Measurements from ENCODE around the gene PAM16. TPM values are rescaled to one million over a fixed set of nuclear protein-coding genes. Genes with fewer than 3 reads are reported as not detected.
"Not testable (repeated sequence)": the region's sequence is repeated elsewhere in the genome, so short reads cannot be mapped to it uniquely, and the experiment has no call there.

Gene PAM16
- total RNA-seq, 1 experiment from 2014 or later = 104 TPM

DNA sequence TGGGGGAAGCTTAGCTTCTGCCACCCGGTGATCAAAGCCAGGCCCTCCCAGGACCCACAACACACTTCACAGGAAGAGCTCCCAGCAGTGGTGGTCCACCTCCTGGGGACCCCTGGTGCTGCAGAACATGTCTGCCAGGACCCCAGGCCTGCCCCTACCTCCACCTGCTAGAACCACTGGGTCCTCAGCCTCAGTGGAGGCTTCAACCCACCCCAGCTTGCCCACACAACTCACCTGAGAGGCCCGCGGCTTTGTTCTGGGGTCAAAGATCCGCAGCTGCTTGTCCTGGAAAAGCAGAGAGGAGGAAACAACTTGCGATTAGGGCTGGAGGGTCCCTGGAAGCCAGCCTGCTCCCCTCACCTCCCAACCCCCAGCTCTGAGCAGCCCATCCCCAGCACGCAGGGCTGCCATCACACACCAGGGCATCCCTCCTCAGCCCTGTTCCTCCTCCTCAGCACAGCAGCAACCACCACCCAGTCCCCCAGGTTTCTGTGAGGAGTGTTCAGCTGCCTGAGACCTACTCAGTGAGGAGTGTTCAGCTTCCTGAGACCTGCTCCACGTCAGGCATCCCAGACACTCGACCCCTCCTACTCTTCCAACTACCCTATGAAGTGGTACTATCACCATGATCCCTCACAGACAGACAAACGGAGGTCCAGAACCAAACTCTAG, 44.1 kb upstream of the PAM16 start:
- ATAC-seq (no peak), DNase-seq (ENCODE audit: low read depth, low spot score) (no peak)
- in situ Hi-C loops (cut with HindIII; ENCODE audit: low pct_unique_long_range_greater_than_20kb, low sequenced_read_pairs) = no loop called here
- BruUV-seq (replicated peaks) = no TSS peak
- H3K27me3 ChIP-seq (ENCODE audit: control insufficient read depth, insufficient read depth, low read length) = no peaks in the 10 kb centered on the region
- TF ChIP-seq POLR2AphosphoS5 (IDR thresholded peaks at IDR 0.05; ENCODE audit: low read depth, low read length) (no peak), SIN3A (IDR thresholded peaks at IDR 0.05; ENCODE audit: borderline replicate concordance, insufficient read depth, low read depth, low read length) (no peak), TCF7L2 (IDR thresholded peaks at IDR 0.05; ENCODE audit: low read depth, low read length) (no peak)
- TF ChIP-seq, protein P1, sequence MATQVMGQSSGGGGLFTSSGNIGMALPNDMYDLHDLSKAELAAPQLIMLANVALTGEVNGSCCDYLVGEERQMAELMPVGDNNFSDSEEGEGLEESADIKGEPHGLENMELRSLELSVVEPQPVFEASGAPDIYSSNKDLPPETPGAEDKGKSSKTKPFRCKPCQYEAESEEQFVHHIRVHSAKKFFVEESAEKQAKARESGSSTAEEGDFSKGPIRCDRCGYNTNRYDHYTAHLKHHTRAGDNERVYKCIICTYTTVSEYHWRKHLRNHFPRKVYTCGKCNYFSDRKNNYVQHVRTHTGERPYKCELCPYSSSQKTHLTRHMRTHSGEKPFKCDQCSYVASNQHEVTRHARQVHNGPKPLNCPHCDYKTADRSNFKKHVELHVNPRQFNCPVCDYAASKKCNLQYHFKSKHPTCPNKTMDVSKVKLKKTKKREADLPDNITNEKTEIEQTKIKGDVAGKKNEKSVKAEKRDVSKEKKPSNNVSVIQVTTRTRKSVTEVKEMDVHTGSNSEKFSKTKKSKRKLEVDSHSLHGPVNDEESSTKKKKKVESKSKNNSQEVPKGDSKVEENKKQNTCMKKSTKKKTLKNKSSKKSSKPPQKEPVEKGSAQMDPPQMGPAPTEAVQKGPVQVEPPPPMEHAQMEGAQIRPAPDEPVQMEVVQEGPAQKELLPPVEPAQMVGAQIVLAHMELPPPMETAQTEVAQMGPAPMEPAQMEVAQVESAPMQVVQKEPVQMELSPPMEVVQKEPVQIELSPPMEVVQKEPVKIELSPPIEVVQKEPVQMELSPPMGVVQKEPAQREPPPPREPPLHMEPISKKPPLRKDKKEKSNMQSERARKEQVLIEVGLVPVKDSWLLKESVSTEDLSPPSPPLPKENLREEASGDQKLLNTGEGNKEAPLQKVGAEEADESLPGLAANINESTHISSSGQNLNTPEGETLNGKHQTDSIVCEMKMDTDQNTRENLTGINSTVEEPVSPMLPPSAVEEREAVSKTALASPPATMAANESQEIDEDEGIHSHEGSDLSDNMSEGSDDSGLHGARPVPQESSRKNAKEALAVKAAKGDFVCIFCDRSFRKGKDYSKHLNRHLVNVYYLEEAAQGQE (IDR thresholded peaks at IDR 0.05; ENCODE audit: insufficient read depth in 1 of 2, low read depth in 2 of 2, low read length in 1 of 2) = no peak
- TF ChIP-seq, protein P2, sequence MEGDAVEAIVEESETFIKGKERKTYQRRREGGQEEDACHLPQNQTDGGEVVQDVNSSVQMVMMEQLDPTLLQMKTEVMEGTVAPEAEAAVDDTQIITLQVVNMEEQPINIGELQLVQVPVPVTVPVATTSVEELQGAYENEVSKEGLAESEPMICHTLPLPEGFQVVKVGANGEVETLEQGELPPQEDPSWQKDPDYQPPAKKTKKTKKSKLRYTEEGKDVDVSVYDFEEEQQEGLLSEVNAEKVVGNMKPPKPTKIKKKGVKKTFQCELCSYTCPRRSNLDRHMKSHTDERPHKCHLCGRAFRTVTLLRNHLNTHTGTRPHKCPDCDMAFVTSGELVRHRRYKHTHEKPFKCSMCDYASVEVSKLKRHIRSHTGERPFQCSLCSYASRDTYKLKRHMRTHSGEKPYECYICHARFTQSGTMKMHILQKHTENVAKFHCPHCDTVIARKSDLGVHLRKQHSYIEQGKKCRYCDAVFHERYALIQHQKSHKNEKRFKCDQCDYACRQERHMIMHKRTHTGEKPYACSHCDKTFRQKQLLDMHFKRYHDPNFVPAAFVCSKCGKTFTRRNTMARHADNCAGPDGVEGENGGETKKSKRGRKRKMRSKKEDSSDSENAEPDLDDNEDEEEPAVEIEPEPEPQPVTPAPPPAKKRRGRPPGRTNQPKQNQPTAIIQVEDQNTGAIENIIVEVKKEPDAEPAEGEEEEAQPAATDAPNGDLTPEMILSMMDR (IDR thresholded peaks at IDR 0.05) = no peak
- H3K4me3 ChIP-seq (ENCODE audit: low read depth in 2 of 2, low read length in 2 of 2) = no peak overlapping the region
- ChIA-PET CTCF (no interaction called here), POLR2A (no interaction called here)
- no peaks in the 10 kb centered on the region for H3K9me3 ChIP-seq (ENCODE audit: control insufficient read depth, insufficient read depth, low read depth, low read length)
- no peak overlapping the region for H3K27ac ChIP-seq (ENCODE audit: low read length)
- H3K4me1 ChIP-seq (ENCODE audit: control insufficient read depth, insufficient read depth, low read length) = peaks cover 11% of the 10 kb centered on the region
- no peaks in the 10 kb centered on the region for H3K36me3 ChIP-seq (ENCODE audit: control insufficient read depth, insufficient read depth, low read length)
- intact Hi-C loops (cut with micrococcal nuclease; ENCODE audit: unreplicated experiment) = no loop called here

DNA sequence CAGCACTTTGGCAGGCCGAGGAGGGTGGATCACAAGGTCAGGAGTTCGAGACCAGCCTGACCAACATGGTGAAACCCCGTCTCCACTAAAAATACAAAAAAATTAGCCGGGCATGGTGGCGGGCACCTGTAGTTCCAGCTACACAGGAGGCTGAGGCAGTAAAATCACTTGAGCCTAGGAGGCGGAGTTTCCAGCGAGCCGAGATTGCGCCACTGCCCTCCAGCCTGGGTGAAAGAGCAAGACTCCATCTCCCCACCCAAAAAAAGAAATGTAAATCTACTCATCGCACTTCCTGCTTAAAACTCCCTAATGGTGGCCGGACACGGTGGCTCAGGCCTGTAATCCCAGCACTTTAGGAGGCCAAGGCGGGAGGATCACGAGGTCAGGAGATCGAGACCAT, 42.7 kb upstream of the PAM16 start:
- H3K27ac ChIP-seq (ENCODE audit: low read length); H3K27me3 ChIP-seq (ENCODE audit: control insufficient read depth, insufficient read depth, low read length); POLR2A ChIA-PET; ATAC-seq; DNase-seq (ENCODE audit: low read depth, low spot score); H3K36me3 ChIP-seq (ENCODE audit: control insufficient read depth, insufficient read depth, low read length); in situ Hi-C loops (cut with HindIII; ENCODE audit: low pct_unique_long_range_greater_than_20kb, low sequenced_read_pairs); H3K9me3 ChIP-seq (ENCODE audit: control insufficient read depth, insufficient read depth, low read depth, low read length); BruUV-seq (replicated peaks); intact Hi-C loops (cut with micrococcal nuclease; ENCODE audit: unreplicated experiment); H3K4me3 ChIP-seq (ENCODE audit: low read depth in 2 of 2, low read length in 2 of 2): not testable (repeated sequence)
- CTCF ChIA-PET = interaction anchor here (0.9 to 1.0 kb wide), 2 partner anchors 9 to 16 kb away, joined by 4 read pairs; no protein-coding TSS in a partner anchor
- H3K4me1 ChIP-seq (ENCODE audit: control insufficient read depth, insufficient read depth, low read length) = peaks cover 14% of the 10 kb centered on the region

DNA sequence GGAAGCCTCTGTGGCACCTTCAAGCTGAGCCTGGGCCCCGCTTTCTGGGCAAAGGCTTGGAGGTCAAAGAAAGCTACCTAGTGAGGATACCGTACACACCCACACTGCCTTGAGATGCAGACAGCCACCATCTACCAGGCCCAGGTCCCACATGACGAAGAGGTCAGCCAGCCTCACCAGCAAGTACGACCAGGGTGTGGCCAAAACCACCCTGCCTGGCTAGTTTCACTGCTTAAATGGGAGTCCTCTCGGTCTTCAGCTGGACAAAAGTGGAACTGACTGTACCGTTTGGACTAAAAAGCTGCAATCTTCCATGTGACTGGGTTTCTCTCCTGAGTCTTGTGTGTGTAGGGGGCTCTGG, 42.1 kb upstream of the PAM16 start:
- ATAC-seq (peak; percentile 18; the same call in 1 of the 2 replicates), DNase-seq (ENCODE audit: low read depth, low spot score) (no peak)
- POLR2A ChIA-PET = no interaction called here
- BruUV-seq (replicated peaks) = no TSS peak
- H3K27me3 ChIP-seq (ENCODE audit: control insufficient read depth, insufficient read depth, low read length) = no peaks in the 10 kb centered on the region
- no peak overlapping the region for H3K4me3 ChIP-seq (ENCODE audit: low read depth in 2 of 2, low read length in 2 of 2)
- H3K36me3 ChIP-seq (ENCODE audit: control insufficient read depth, insufficient read depth, low read length) = no peaks in the 10 kb centered on the region
- peak overlapping the region; percentile 62 for H3K27ac ChIP-seq (ENCODE audit: low read length)
- CTCF ChIA-PET = interaction anchor here (0.6 to 1.0 kb wide), 3 partner anchors 10 to 53 kb away, joined by 4 to 6 read pairs (median 4); no protein-coding TSS in a partner anchor
- in situ Hi-C loops (cut with HindIII; ENCODE audit: low pct_unique_long_range_greater_than_20kb, low sequenced_read_pairs) (no loop called here), intact Hi-C loops (cut with micrococcal nuclease; ENCODE audit: unreplicated experiment) (no loop called here)
- TF ChIP-seq SIN3A (IDR thresholded peaks at IDR 0.05; ENCODE audit: borderline replicate concordance, insufficient read depth, low read depth, low read length) (no peak), POLR2AphosphoS5 (IDR thresholded peaks at IDR 0.05; ENCODE audit: low read depth, low read length) (no peak)
- TF ChIP-seq, protein P1 (IDR thresholded peaks at IDR 0.05; ENCODE audit: insufficient read depth in 1 of 2, low read depth in 2 of 2, low read length in 1 of 2) = no peak
- TF ChIP-seq, protein P2 (IDR thresholded peaks at IDR 0.05) = no peak
- H3K4me1 ChIP-seq (ENCODE audit: control insufficient read depth, insufficient read depth, low read length) = peaks cover 14% of the 10 kb centered on the region
- H3K9me3 ChIP-seq (ENCODE audit: control insufficient read depth, insufficient read depth, low read depth, low read length) = no peaks in the 10 kb centered on the region

Data from Panc1 (cell line).